HG02973 (cell line): ENCODE results near the gene ABCC3.

Experiments used
- ATAC-seq: cut with Tn5 transposase; IDR thresholded peaks from one replicate; pipeline ENCODE4 v1.9.1; 2021; ENCODE audit warnings: moderate library complexity; ENCODE audit not compliant: unreplicated experiment

Gene ABCC3

DNA sequence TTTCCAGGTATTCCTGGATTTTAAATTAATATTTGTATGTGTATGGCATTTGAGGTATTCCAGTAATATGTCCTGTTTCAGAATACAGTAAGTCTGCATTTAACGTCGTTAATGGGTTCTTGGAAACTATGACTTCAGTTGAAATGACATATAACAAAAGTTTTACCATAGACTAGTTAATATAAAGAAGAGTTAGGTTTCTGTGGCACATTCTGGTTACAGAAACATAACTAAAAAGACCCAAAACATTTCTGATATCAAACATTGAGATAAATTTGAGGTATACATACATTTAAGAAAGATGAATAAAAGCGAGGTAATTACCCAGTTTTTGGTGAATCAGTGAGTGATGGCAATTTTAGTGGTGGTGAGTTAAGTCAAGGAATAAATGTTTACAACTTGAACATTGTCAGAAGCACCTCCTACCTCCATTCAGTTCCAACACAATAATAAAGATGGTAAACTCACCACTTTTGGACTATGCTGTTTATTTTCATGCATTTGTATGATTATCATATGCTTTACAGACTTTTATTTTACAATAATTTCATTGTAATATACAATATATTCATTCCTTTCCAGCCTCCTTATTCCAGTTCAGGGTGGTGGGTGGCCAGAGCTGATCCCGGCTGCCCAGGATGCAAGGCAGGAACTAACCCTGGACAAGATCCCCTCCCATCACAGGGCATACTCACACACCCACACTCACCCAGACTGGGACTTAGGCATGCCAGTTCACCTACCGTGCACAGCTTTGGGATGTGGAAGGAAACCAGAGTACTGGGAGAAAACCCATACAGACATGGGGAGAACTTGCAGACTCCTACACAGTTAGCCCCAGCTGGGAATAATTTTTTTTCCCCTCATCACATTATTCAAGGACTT is 94.4 kb downstream of the ABCC3 start:
- no peak for ATAC-seq

DNA sequence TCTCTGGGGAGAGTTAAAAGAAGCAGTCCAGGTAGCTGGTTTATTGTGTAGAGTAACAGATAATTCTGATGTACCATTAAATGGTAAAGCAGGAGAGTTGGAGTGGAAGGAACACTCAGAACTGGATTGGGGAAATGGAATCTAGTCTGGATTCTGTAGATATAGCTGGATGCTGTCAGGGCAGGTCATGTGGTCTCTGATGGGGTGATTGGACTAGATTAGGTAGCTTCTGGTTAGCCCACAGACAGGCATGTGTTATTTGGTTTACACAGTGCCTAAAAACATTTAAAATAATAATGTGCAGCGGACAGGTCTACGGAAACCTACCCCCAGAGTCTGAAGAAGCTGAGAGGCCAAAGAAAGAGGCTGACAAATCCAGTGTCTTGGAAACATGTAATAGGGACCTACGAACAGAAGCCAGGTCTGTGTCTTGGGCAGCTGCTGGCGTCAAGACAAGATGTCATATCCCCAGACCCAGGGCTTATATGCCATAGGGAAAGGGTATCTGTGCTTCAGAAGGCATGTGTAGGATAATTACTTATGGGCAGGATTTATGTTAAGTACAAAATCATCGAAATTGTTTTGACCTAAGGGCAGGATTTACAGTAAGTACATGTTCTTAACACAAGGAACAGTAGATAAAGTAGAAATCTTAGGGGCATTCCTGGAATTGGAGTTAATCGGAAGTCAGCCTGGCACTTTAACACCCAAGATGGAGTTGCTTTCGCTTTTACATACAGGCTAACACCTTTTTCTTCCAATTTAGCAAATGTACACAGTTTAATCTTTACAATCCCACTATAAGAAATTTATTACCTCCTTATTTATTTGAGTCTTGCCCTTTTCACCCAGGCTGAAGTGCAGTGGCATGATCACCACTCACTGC is 97.1 kb downstream of the ABCC3 start:
- ATAC-seq = no peak

DNA sequence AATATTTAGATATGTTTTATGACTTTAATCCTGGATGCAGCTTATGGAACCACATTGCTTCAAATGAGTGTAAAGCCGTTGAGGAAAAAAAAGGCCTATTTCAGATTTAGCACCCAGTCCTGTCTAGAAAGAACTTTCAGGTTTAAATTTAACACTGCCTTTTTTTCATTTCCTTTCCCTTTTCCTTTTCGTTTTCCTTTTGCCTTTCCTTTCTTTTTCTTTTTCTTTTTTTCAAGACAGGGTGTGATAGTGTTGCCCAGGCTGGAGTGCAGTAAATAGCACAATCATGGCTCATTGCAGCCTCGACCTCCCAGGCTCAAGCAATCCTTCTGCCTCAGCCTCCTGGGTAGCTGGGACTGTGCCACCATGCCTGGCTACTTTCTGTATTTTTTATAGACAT is 100.6 kb downstream of the ABCC3 start:
- ATAC-seq = no peak

DNA sequence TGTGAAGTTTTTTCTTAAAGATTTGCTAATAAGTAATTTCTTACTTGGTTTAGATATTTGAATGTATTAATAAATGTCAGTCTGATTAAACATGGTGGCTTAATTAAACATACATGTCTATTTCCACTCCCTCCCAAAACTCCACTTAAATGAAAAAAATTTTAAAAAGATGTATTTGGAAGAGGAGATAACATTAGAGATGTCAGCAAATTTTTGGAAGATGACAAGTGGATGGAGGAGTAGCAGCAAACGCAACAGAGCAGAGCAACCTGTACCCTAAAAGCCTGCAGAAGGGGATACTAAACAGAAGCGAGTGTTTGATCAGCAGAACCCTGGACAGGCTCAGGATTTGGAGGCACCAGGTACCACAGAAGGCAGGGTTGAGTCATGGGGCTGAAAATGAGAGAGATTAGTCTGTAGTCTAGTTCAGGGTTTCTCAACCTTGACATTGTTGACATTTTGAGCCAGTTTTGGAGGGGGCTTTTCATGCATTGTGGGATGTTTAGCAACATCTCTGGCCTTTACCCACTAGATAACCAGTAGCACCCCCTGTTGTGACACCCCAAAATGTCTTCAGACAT is 102.5 kb downstream of the ABCC3 start:
- ATAC-seq = no peak

DNA sequence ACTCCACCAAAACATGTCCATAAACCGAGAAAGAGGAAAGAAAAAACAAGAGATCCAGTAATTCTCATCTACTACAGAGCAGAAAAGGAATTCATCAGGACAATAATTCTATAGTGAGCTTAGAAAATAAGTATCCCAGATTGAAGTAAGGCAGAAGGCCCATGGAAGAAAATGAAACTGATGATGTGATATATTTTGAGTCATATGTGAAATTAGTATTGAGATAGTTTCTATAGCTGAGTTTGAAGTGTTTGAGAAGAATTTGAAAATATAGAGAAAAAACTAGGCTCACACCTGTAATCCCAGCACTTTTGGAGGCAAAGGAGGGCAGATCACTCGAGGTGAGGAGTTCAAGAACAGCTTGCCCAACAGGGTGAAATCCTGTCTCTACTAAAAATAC is 104.4 kb downstream of the ABCC3 start:
- ATAC-seq = no peak
